Keratinocyte (primary cell): Measurements from ENCODE around the gene ACTN1. TPM values are rescaled to one million over a fixed set of nuclear protein-coding genes. Genes with fewer than 3 reads are reported as not detected.

ENCODE experiments used
- DNase-seq: peaks from one replicate; pipeline ENCODE4 v3.0.0-alpha.2; 2011; ENCODE audit warnings: low read depth, missing footprints, low spot score
- FAIRE-seq: peaks from 2 replicates; lab custom pipeline; 2011; peaks lifted over from hg19 to GRCh38; lab: Jason Lieb, UNC
- H2AFZ ChIP-seq: 2 replicates; pipeline ENCODE4 v1.6.0; 2012; ENCODE audit warnings: low read length, control low read depth, inconsistent platforms; ENCODE audit not compliant: control insufficient read depth
- H3K27ac ChIP-seq: 2 replicates; pipeline ENCODE4 v1.5.1; 2011; ENCODE audit warnings: low read length; ENCODE audit not compliant: control insufficient read depth, insufficient read depth
- H3K27me3 ChIP-seq: 3 replicates; pipeline ENCODE4 v1.6.0; 2011; ENCODE audit warnings: low read length; ENCODE audit not compliant: control insufficient read depth, insufficient read depth; ENCODE audit errors: extremely low read depth
- H3K36me3 ChIP-seq, 2 experiments: 2 replicates in 1 of 2; 3 replicates in 1 of 2; pipeline ENCODE4 v1.5.1; 2011; ENCODE audit warnings: low read length in 2 of 2, mild to moderate bottlenecking in 1 of 2; ENCODE audit not compliant: control insufficient read depth in 2 of 2, insufficient read depth in 2 of 2; ENCODE audit errors: extremely low read depth in 1 of 2
- H3K4me1 ChIP-seq: 3 replicates; pipeline ENCODE4 v1.5.1; 2011; ENCODE audit warnings: low read length; ENCODE audit not compliant: control insufficient read depth, insufficient read depth; ENCODE audit errors: extremely low read depth
- H3K4me2 ChIP-seq: 3 replicates; pipeline ENCODE4 v1.6.0; 2011; ENCODE audit warnings: low read depth, low read length; ENCODE audit not compliant: control insufficient read depth, insufficient read depth; ENCODE audit errors: extremely low read depth
- H3K4me3 ChIP-seq, 3 experiments: fragments of 200-600 bp in 1 of 3; sonication (generic) in 1 of 3; 2 replicates in 2 of 3; 3 replicates in 1 of 3; pipeline ENCODE4 v1.5.1; 2011 to 2016; ENCODE audit warnings: low read length in 3 of 3, mild to moderate bottlenecking in 3 of 3, control low read depth in 2 of 3, inconsistent platforms in 1 of 3, low read depth in 1 of 3, mixed read lengths in 1 of 3, mixed run types in 1 of 3, moderate library complexity in 1 of 3; ENCODE audit not compliant: control insufficient read depth in 2 of 3, insufficient read depth in 2 of 3; ENCODE audit errors: extremely low read depth in 1 of 3
- H3K79me2 ChIP-seq: 2 replicates; pipeline ENCODE4 v1.6.0; 2012; ENCODE audit warnings: low read length; ENCODE audit not compliant: control insufficient read depth, insufficient read depth
- H3K9ac ChIP-seq: 3 replicates; pipeline ENCODE4 v1.6.0; 2011; ENCODE audit warnings: low read length; ENCODE audit not compliant: control insufficient read depth, insufficient read depth; ENCODE audit errors: extremely low read depth
- H3K9me1 ChIP-seq: 3 replicates; pipeline ENCODE4 v1.6.0; 2011; ENCODE audit warnings: low read length; ENCODE audit not compliant: control insufficient read depth, insufficient read depth; ENCODE audit errors: extremely low read depth
- H3K9me3 ChIP-seq: 2 replicates; pipeline ENCODE4 v1.5.1; 2012; ENCODE audit warnings: low read depth, low read length; ENCODE audit not compliant: control insufficient read depth
- H4K20me1 ChIP-seq: 3 replicates; pipeline ENCODE4 v1.6.0; 2011; ENCODE audit warnings: low read length; ENCODE audit not compliant: control insufficient read depth, insufficient read depth; ENCODE audit errors: extremely low read depth
- EZH2 ChIP-seq: IDR thresholded peaks from one replicate; pipeline ENCODE4 v1.6.1; 2012; ENCODE audit warnings: inconsistent platforms, mild to moderate bottlenecking, low read length, moderate library complexity
- dilution Hi-C: fragments of 300-500 bp; cut with MboI; formaldehyde crosslinking; loops from one replicate; pipeline ENCODE4 v1.7.0; 2020; ENCODE audit warnings: low sequenced_read_pairs; ENCODE audit not compliant: extremely low pct_ligation_motif_present
- polyA plus RNA-seq, 5 experiments: library from polyadenylated mRNA; depleted of rRNA in 3 of 5; stranded (reverse) in 3 of 5; stranded (forward) in 1 of 5; unstranded in 1 of 5; fragments of >200 nt; gene quantifications; 1 replicate in 1 of 5; 2 replicates in 3 of 5; 3 replicates in 1 of 5; pipeline versions ENCODE4 v1.2.1 to v1.2.3, GENCODE V29; 2011 to 2012; ENCODE audit warnings: missing spikeins in 2 of 5, low read depth in 1 of 5, low replicate concordance in 1 of 5
- small RNA-seq, 3 experiments: library from RNA; depleted of rRNA; stranded (forward); fragments of <200 nt; gene quantifications; one replicate each; pipeline ENCODE3, GENCODE V24; 2012; ENCODE audit warnings: low read depth in 3 of 3, low replicate concordance in 1 of 3; ENCODE audit not compliant: insufficient read length in 3 of 3
- TF ChIP-seq, protein P1 (sequence below), 3 experiments: IDR thresholded peaks in 1 of 3; conservative IDR thresholded peaks in 1 of 3; optimal IDR thresholded peaks in 1 of 3; 2 replicates in 2 of 3; 3 replicates in 1 of 3; pipeline versions ENCODE3 to v1.5.1; 2011; ENCODE audit warnings: low read length in 3 of 3, mild to moderate bottlenecking in 3 of 3, moderate library complexity in 2 of 3, control low read depth in 1 of 3, inconsistent platforms in 1 of 3; ENCODE audit not compliant: insufficient read depth in 2 of 3; ENCODE audit errors: extremely low read depth in 1 of 3

The ACTN1 gene
- polyA plus RNA-seq, 1 donor (not counting 4 experiments of a cell fraction or from before 2014, with no cell fraction given), result 558 TPM

DNA sequence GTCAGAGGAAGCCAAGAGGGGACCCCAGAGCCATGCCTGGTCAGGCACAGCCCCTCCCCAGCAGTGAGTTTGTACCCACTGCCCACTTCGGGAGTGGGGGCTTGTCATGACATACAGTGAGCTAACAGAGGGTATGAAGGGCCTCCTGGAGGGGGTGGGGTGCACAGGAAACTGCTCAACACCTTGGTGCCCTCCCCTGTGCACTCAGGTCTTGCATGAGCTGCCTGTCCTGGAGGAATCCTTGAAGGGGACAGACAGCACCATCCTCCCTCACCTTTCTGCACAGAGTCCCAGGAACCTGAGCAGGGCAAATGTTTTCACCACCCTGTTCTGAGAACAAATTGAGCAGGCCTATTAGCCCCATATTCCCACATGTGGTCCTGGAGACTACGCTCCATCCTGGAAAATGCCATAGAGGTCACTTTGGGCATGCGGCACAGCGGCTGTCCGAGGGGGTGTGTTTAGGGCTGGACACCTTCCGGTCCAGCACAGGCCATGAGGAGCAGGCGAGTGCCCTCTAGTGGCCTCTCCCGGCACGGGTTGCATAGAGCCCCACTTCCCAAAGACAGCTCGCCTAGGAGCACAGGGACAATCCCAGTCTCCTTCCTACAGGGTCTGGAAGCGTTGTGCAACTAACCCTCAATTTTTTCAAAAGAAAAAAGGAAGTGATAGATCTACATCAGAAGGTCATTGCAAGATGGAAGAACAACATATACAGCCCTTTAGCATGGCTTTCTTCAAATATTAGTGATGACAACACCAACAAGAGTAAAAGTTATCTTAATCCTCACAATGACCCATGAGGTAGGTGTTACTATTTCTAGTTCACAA lies 154.4 kb downstream of the ACTN1 start:
- Histone ChIP-seq H3K36me3 (peaks cover 0 to 2% of the 10 kb centered on the region in 2 experiments), H3K79me2 (no peaks in the 10 kb centered on the region), H3K4me3 (no peak overlapping the region), H3K9me1 (no peaks in the 10 kb centered on the region), H3K27me3 (no peaks in the 10 kb centered on the region), H3K4me1 (peaks cover 13% of the 10 kb centered on the region), H3K27ac (no peak overlapping the region), H3K4me2 (no peak overlapping the region), H3K9ac (no peak overlapping the region), H4K20me1 (no peaks in the 10 kb centered on the region), H3K9me3 (no peaks in the 10 kb centered on the region), H2AFZ (no peak overlapping the region)
- TF ChIP-seq, protein P1, sequence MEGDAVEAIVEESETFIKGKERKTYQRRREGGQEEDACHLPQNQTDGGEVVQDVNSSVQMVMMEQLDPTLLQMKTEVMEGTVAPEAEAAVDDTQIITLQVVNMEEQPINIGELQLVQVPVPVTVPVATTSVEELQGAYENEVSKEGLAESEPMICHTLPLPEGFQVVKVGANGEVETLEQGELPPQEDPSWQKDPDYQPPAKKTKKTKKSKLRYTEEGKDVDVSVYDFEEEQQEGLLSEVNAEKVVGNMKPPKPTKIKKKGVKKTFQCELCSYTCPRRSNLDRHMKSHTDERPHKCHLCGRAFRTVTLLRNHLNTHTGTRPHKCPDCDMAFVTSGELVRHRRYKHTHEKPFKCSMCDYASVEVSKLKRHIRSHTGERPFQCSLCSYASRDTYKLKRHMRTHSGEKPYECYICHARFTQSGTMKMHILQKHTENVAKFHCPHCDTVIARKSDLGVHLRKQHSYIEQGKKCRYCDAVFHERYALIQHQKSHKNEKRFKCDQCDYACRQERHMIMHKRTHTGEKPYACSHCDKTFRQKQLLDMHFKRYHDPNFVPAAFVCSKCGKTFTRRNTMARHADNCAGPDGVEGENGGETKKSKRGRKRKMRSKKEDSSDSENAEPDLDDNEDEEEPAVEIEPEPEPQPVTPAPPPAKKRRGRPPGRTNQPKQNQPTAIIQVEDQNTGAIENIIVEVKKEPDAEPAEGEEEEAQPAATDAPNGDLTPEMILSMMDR (optimal IDR thresholded peaks at IDR 0.05 in 1 of 3, IDR thresholded peaks at IDR 0.05 in 1 of 3, conservative IDR thresholded peaks at IDR 0.05 in 1 of 3; ENCODE audit: extremely low read depth in 1 of 3, insufficient read depth in 2 of 3, low read length in 3 of 3), result peak; percentile 93 to 94 (median 94)
- no peak for TF ChIP-seq EZH2
- no peak for DNase-seq
- dilution Hi-C loops, result no loop called here
- no peak for FAIRE-seq

DNA sequence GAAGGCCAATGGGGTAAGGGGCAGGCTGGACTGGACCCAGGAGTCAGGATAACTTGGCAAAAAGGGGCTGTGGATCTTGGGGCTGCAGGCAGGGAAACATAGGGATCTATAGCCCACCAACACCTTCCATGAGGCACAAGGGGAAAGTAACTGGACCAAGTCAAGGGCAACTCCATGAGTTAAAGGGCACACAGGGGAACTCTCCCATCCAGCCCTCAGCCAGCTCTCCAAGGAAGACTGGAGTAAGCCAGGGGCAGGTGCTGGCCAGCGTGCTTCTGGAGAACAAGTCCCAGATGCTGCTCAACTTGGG lies 154.9 kb downstream of the ACTN1 start:
- no peak overlapping the region for H3K4me3 ChIP-seq
- TF ChIP-seq, protein P1 (optimal IDR thresholded peaks at IDR 0.05 in 1 of 3, IDR thresholded peaks at IDR 0.05 in 1 of 3, conservative IDR thresholded peaks at IDR 0.05 in 1 of 3; ENCODE audit: extremely low read depth in 1 of 3, insufficient read depth in 2 of 3, low read length in 3 of 3), result no peak
- TF ChIP-seq EZH2, result no peak

More for the DNA sequence above, 154.9 kb downstream of the ACTN1 start:
- Histone ChIP-seq H3K27ac (no peak overlapping the region), H2AFZ (no peak overlapping the region), H3K4me1 (peaks cover 18% of the 10 kb centered on the region), H3K9me1 (no peaks in the 10 kb centered on the region), H3K9me3 (no peaks in the 10 kb centered on the region), H3K27me3 (no peaks in the 10 kb centered on the region), H4K20me1 (no peaks in the 10 kb centered on the region), H3K9ac (no peak overlapping the region), H3K4me2 (no peak overlapping the region), H3K79me2 (no peaks in the 10 kb centered on the region), H3K36me3 (peaks cover 0 to 2% of the 10 kb centered on the region in 2 experiments)
- dilution Hi-C loops, result no loop called here
- no peak for FAIRE-seq
- DNase-seq, result no peak

Small RNA genes lying within 50 kb of the gene (small RNA-seq; reads per million reads assigned to genes)
- gene BANF1P1 (0 to 0.25 (median 0) reads per million in 3 experiments), gene HMGN1P3 (0 reads per million in 3 experiments), gene RPS29P1 (0 reads per million in 3 experiments)

Other genes with a start within 250 kb of the ACTN1 start
- 66.9 to 142 TPM (median 85.2 TPM) in 3 replicates for gene ZFP36L1, start 186.2 kb downstream of the ACTN1 start, polyA plus RNA-seq
- gene DCAF5, start 173.8 kb upstream of the ACTN1 start, polyA plus RNA-seq, result 29.5 to 41.3 TPM (median 34.7 TPM) in 3 replicates
- 19.9 to 23.9 TPM (median 22.7 TPM) in 3 replicates for gene EXD2, start 212.2 kb upstream of the ACTN1 start, polyA plus RNA-seq